ENCODE measurements around the gene NUP153.
A peak's percentile ranks its signal among the peaks of the same experiment; 100 is the strongest.
"Not testable (repeated sequence)": the region's sequence is repeated elsewhere in the genome, so short reads cannot be mapped to it uniquely, and the experiment has no call there.

The NUP153 gene

DNA sequence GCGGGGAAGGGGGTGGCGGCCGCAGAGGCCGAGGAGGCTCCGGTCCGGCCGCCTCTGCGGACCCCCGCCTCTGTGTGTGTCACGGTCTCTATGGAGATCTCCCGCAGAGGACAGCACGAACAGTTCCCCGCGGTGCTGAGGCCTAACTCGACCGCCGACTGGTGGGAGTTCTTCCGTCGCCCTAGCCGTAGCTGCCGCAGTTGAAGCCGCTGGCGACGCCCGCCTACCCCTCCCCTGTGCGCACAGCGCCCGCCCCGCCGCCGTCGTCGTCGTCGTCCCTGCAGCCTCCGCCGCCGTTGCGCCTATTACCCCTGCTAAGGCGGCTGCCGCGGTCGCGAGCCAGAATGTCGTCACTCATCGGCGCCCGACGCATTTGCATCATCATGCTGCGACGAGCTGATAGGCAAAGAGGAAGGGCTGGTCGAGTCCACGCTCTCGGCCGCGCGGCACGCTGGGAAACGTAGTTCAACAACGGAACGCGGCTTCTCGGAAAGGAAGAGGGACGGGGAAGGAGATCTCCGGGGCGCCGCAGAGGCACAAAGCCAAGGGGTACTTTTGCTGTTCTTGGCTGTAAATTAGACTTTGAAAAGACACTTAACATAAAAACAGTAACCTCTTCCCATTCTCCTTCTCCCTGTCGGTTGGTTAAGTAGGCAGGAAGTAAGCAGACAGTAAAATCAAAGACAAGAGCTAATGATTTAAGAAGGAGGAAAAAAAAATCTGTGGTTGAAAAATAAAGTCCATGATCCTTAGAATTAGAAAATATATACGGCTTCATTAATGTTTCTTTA is at the start of gene NUP153:
Gene NUP153 (minus strand): TSS at position 346 of the 791 bp plus-strand sequence. CDS start 538 bp downstream, outside the sequence.
- peak; percentile 100 for DNase-seq

DNA sequence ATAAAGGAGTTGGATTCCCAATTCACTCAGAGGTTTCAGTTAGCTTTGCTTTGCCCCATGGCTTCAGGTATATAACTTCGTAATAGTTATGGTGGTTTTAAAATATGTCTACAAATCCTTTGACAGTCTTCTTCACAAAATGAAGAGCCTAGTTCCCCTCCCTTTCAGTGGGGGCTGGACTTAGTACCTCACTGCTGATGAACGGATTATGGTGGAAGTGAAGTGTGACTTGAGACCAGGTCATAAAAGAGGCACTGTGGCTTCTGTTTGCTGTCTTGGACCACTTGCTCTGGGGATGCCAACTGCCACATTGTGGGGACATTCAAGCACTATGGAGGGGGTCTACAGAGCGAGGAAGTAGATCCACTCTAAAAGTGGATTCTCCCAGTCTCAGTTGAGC is 47.5 kb upstream of the NUP153 start:
- DNase-seq: no peak

DNA sequence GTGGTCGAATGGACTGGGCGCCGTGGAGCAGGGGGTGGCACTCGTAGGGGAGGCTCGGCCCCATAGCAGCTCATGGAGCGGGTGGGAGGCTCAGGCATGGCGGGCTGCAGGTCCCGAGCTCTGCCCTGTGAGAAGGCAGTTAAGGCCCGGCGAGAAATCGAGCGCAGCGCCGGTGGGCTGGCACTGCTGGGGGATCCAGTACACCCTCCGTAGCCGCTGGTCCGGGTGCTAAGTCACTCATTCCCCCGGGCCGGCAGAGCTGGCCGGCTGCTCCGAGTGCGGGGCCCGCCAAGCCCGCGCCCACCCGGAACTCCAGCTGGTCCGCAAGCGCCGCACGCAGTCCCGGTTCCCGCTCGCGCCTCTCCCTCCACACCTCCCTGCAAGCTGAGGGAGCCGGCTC is 38.6 kb upstream of the NUP153 start:
- not testable (repeated sequence) for DNase-seq

GRCh38 chr6:17744757-17745308 is 38.1 kb upstream of the NUP153 start:
- DNase-seq: not testable (repeated sequence)

DNA sequence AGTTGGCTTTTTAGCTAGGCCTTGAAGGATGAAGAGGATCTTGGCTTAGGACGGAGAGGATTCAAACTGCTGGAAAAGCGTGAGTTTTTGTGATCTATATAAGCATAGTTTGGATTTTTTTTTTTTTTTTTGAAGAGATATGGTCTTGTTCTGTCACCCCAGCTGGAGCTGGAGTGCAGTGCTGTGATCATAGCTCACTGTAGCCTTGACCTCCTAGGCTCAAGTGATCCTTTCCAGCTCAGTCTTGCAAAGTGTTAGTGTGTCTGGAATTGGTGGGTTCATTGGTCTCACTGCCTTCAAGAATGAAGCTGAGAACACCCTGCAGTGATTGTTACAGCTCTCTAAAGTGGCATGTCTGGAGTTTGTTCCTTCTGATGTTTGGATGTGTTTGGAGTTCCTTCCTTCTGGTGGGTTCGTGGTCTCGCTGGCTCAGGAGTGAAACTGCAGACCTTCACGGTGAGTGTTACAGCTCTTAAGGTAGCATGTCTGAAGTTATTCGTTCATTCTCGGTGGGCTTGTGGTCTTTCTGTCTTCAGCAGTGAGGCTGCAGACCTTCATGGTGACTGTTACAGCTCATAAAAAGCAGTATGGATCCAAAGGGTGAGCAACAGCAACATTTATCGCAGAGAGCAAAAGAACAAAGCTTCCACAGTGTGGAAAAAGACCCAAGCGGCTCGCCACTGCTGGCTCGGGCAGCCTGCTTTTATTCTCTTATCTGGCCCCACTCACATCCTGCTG is 37.5 kb upstream of the NUP153 start:
- DNase-seq: no peak

DNA sequence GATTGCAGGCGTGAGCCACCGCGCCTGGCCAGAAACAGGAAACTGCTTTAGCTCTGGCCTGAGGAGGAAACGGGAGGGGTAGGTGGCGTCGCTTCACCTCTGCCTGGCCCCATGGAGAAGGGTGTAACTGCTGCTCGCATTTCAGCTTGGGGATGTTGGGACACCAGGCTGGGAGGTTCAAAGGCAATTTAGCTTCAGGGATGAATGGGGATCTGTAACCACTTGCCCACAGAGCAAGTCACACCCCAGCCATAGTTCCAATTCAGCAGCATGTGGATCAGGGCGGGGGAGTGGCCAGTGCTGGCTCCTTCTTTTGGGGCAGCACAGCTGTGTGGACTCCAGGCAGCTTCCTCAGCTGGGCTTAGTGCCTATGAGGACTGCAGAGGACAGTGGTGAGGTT is 34.8 kb upstream of the NUP153 start:
- DNase-seq: no peak

DNA sequence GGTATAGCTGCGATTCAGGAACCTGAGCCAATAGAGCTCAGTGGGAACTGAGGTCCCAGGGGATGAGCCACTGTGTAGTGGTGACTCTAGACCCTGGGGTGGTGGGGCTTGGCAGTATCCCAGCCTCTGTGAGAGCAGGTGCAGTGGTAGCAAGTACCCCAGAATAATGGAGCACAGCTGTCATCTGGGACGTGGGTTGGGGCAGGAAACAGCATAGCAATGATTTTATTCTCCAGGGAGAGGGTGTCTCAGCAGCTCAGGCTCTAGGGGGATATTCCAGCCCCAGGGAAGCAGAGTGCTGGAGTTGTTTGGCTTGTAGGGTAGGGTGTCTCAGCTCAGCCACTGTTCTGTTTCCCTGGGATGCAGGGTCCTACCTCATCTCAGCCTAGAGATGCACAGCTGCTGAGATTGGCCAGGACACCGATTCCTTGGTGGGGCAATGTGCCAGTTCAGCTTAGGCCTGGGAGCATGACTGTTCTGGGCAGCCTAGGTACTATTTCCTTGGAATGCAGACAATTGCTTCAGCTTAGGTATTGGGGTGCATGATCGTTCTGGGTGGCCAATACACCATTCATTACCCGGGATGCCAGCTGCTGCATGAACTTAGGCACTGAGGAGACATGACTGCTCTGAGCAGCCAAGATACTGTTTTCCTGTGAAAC is 34.0 kb upstream of the NUP153 start:
- DNase-seq: no peak

DNA sequence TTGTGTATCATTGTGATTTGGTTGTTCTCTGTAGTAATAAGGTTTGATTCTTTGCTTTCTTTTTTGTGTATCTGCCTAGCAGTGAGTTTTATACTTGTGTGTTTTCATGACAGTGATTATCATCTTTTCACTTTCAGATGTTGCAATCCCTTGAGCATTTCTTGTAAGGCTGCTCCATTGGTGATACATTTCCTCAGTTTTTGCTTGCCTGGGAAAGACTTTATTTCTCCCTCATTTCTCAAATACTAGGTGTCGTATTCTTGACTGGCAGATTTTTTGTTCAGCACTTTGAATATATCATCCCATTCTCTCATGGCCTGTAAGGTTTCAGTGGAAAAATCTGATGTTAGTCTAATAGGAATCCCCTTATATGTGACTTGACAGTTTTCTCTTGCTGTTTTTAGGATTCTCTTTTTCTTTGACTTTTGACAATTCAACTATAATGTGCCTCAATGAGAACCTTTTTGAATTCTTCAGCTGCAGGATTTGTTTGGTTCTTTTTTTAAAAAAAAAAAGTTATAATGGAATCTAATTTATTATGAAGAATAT is 31.1 kb upstream of the NUP153 start:
- DNase-seq: no peak

GRCh38 chr6:17735311-17735710 is 28.6 kb upstream of the NUP153 start:
- DNase-seq: not testable (repeated sequence)

GRCh38 chr6:17730078-17730704 is 23.5 kb upstream of the NUP153 start:
- no peak for DNase-seq

DNA sequence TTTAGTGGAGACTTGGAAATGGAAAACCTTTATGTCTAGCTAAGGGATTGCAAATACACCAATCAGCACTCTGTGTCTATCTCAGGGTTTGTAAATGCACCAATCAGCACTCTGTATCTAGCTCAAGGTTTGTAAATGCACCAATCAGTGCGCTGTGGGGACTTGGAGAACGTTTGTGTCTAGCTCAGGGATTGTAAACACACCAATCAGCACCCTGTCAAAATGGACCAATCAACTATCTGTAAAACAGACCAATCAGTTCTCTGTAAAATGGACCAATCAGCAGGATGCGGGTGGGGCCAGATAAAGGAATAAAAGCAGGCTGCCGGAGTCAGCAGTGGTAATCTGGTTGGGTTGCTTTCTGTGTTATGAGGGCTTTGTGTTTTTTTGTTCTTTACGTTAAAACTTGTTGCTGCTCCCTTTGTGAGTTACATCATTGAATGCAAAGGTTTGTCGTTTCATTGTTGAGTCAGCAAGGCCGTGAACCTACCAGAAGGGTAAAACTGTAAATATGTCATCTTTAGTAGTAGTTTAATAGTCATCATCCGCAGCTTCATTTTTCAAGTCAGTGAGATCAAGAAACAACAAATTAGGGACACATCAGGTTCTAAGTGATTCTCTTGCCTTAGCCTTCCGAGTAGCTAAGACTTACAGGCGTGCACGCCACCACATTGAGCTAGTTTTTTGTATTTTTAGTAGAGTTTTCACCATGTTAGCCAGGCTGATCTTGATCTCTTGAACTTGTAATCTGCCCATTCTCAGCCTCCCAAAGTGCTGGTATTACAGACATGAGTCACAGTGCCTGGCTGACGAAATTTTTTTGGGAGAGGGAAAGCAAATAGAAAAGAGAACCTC is 22.7 kb upstream of the NUP153 start:
- no peak for DNase-seq

DNA sequence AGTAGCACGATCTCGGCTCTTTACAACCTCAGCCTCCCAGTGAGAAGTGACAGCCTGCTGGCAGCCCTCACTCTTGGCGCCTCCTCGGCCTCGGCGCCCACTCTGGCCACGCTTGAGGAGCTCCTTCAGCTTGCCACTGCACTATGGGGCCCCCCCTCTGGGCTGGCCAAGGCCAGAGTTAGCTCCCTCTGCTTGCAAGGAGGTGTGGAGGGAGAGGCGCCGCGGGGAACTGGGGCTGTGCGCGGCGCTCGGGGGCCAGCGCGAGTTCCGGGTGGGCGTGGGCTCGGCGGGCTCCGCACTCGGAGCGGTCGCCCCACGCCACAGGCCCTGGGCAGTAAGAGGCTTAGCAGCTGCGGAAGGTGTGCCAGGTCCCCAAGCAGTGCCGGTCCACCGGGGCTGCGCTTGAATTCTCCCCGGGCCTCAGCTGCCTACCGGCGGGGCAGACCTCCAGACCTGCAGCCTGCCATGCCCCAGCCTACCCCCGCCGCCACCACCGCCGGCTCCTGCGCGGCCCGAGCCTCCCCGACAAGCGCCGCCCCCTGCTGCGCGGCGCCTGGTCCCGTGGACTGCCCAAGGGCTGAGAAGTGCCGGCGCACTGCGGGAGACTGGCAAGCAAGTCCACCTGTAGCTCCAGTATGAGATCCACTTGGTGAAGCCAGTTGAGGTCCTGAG is 22.0 kb upstream of the NUP153 start:
- DNase-seq: no peak

DNA sequence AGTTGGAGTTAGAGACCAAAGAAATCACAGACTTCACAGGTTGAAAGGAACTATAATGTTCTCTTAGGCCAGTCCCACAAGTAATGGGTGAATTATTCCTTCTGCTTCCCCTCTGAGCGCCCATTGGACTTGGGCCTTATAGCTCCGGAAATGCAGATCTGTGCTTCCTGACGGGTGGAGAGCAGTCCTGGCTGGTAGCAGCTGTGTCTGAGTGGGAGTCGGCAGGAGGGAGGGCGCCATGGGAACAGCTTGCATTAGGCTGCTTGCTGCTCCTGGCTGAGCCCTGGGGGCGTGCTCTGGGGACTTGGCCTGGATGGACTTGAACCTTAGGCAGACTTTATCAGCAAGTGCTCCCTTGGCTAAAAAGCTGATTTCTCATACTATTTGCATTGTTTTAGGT is 18.4 kb upstream of the NUP153 start:
- DNase-seq: no peak

- DNase-seq: no peak
Observed at GRCh38 chr6:17724341-17724740, 17.6 kb upstream of the NUP153 start.

GRCh38 chr6:17721671-17722070 is 14.9 kb upstream of the NUP153 start:
- DNase-seq: no peak

- no peak for DNase-seq
Observed at GRCh38 chr6:17719323-17720041, 12.8 kb upstream of the NUP153 start.

GRCh38 chr6:17716221-17716620 is 9.5 kb upstream of the NUP153 start:
- DNase-seq: no peak

DNA sequence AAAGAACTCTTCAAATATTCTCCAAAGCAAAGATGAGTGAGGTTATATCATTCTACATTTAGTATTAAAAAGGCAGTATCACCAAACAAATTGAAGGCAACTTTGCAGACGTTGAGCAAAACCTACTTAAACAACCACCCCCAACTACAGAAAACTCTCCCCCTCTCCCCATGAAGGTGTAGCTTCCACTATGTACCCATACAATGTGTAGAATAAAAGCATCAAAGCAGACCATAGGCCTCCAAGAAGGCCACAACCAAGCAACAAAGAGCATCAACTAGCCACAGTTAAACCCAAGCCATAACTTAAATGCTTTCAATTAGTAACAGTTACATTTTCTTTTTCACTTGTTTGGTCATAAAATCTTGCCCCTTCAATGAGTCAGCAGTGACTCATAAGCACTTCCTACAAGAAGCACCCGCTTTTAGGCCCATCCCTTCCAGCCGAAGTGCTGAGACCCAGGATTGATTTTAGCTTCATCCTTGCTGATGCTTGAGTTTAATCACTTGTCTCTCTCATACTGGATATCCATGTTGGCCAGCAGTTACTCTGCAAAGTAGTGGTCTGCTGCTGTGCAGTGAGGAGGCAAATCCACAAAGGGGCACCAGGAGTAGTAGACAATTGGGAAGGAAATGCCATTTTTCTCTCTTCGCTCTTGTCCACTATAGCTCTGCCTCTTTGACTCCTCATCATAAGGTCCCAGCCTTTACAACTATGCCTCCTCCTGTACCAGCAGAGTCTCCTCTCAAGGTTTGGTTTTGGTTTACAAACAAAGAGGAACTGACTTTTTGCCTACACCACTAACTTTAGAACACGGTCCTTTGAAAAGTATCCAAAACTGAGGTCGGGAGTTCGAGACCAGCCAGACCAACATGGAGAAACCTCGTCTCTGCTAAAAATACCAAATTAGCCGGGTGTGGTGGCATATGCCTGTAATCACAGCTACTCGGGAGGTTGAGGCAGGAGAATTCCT is 8.4 kb upstream of the NUP153 start:
- no peak for DNase-seq

DNA sequence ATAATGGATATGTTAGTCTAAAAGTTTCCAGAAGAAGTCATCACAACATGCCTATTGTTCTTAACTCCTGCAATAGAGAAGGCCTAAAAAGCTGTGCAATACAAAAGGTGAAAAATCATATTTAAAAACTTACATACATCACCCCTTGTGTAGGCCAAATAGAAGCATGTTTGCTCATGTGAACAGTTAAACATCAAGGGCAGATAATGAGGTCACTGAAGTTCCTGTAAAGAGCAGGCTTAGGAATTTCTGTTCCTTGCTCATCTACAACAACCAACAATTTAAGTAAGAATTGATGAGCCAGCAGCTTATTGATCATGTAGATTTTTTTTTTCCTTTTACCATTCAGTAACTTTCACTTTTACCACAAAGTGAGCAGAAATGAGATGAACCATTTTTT is 7.5 kb upstream of the NUP153 start:
- no peak for DNase-seq
